ENCODE measurements around the gene C11orf54.

Gene C11orf54

GRCh38 chr11:93801366-93801765, 59.9 kb downstream of the C11orf54 start:
- peaks cover 18% of the 10 kb centered on the region for H3K79me2 ChIP-seq (ENCODE audit: insufficient read depth, low read length)
- peaks cover 81% of the 10 kb centered on the region for H3K36me3 ChIP-seq (ENCODE audit: insufficient read depth, low read length)
- no peaks in the 10 kb centered on the region for H3K27me3 ChIP-seq (ENCODE audit: insufficient read depth, low read length, poor library complexity, severe bottlenecking)
- H3K4me2 ChIP-seq (ENCODE audit: low read depth, low read length, poor library complexity, severe bottlenecking): no peak overlapping the region
- H3K4me1 ChIP-seq (ENCODE audit: insufficient read depth, low read length, poor library complexity, severe bottlenecking): no peaks in the 10 kb centered on the region
- H3K9me2 ChIP-seq (replicated peaks; ENCODE audit: low read depth, low read length): no peaks in the 10 kb centered on the region
- H3K9ac ChIP-seq (ENCODE audit: low read depth, low read length, poor library complexity, severe bottlenecking): no peak overlapping the region
- no peak for TF ChIP-seq CTCF (conservative IDR thresholded peaks at IDR 0.05; ENCODE audit: low read length)
- TF ChIP-seq EZH2phosphoT487 (IDR thresholded peaks at IDR 0.05; ENCODE audit: borderline replicate concordance): no peak
- H3F3A ChIP-seq (ENCODE audit: low read depth): no peaks in the 10 kb centered on the region
- H3K4me3 ChIP-seq (ENCODE audit: low read length, poor library complexity, severe bottlenecking): no peak overlapping the region
- no peaks in the 10 kb centered on the region for H3K9me3 ChIP-seq (ENCODE audit: insufficient read depth, low read depth, low read length)
- no peak overlapping the region for H2AFZ ChIP-seq (ENCODE audit: low read length)
- H4K20me1 ChIP-seq (ENCODE audit: insufficient read depth, low read length, poor library complexity, severe bottlenecking): peaks cover 31% of the 10 kb centered on the region

GRCh38 chr11:93804879-93805278, 63.4 kb downstream of the C11orf54 start:
- Histone ChIP-seq H3K36me3 (ENCODE audit: insufficient read depth, low read length) (peaks cover 83% of the 10 kb centered on the region), H3K4me2 (ENCODE audit: low read depth, low read length, poor library complexity, severe bottlenecking) (no peak overlapping the region), H3K79me2 (ENCODE audit: insufficient read depth, low read length) (peaks cover 8% of the 10 kb centered on the region; the same call in 1 of the 2 replicates), H3K27me3 (ENCODE audit: insufficient read depth, low read length, poor library complexity, severe bottlenecking) (no peaks in the 10 kb centered on the region), H3K9ac (ENCODE audit: low read depth, low read length, poor library complexity, severe bottlenecking) (no peak overlapping the region), H3K4me1 (ENCODE audit: insufficient read depth, low read length, poor library complexity, severe bottlenecking) (no peaks in the 10 kb centered on the region), H2AFZ (ENCODE audit: low read length) (no peak overlapping the region), H3K9me2 (replicated peaks; ENCODE audit: low read depth, low read length) (no peaks in the 10 kb centered on the region), H3K4me3 (ENCODE audit: low read length, poor library complexity, severe bottlenecking) (no peak overlapping the region), H3F3A (ENCODE audit: low read depth) (no peaks in the 10 kb centered on the region), H3K9me3 (ENCODE audit: insufficient read depth, low read depth, low read length) (no peaks in the 10 kb centered on the region), H4K20me1 (ENCODE audit: insufficient read depth, low read length, poor library complexity, severe bottlenecking) (peaks cover 21% of the 10 kb centered on the region)
- TF ChIP-seq CTCF (conservative IDR thresholded peaks at IDR 0.05; ENCODE audit: low read length) (no peak), EZH2phosphoT487 (IDR thresholded peaks at IDR 0.05; ENCODE audit: borderline replicate concordance) (no peak)

GRCh38 chr11:93807980-93808379, 66.5 kb downstream of the C11orf54 start:
- H3K9me2 ChIP-seq (replicated peaks; ENCODE audit: low read depth, low read length): no peaks in the 10 kb centered on the region
- no peak overlapping the region for H2AFZ ChIP-seq (ENCODE audit: low read length)
- no peak for TF ChIP-seq CTCF (conservative IDR thresholded peaks at IDR 0.05; ENCODE audit: low read length)
- TF ChIP-seq EZH2phosphoT487 (IDR thresholded peaks at IDR 0.05; ENCODE audit: borderline replicate concordance): no peak
- H3F3A ChIP-seq (ENCODE audit: low read depth): no peaks in the 10 kb centered on the region
- H3K9ac ChIP-seq (ENCODE audit: low read depth, low read length, poor library complexity, severe bottlenecking): no peak overlapping the region
- H3K4me2 ChIP-seq (ENCODE audit: low read depth, low read length, poor library complexity, severe bottlenecking): no peak overlapping the region
- H4K20me1 ChIP-seq (ENCODE audit: insufficient read depth, low read length, poor library complexity, severe bottlenecking): peaks cover 10% of the 10 kb centered on the region
- no peaks in the 10 kb centered on the region for H3K27me3 ChIP-seq (ENCODE audit: insufficient read depth, low read length, poor library complexity, severe bottlenecking)
- no peak overlapping the region for H3K4me3 ChIP-seq (ENCODE audit: low read length, poor library complexity, severe bottlenecking)
- peaks cover 90% of the 10 kb centered on the region for H3K36me3 ChIP-seq (ENCODE audit: insufficient read depth, low read length)
- no peaks in the 10 kb centered on the region for H3K79me2 ChIP-seq (ENCODE audit: insufficient read depth, low read length)
- no peaks in the 10 kb centered on the region for H3K9me3 ChIP-seq (ENCODE audit: insufficient read depth, low read depth, low read length)
- no peaks in the 10 kb centered on the region for H3K4me1 ChIP-seq (ENCODE audit: insufficient read depth, low read length, poor library complexity, severe bottlenecking)
